Cortex of kidney (tissue), 1 donor: ENCODE results near the gene IGHMBP2.

Source experiments
- DNase-seq: peaks from one replicate; lab custom pipeline; 2025; lab: John Stamatoyannopoulos, UW

IGHMBP2 gene

GRCh38 chr11:68927280-68928135 lies 23.8 kb downstream of the IGHMBP2 start:
- DNase-seq: no peak

GRCh38 chr11:68928136-68928880 lies 24.6 kb downstream of the IGHMBP2 start:
- no peak for DNase-seq

- no peak for DNase-seq
Measured at GRCh38 chr11:68929135-68929534, 25.4 kb downstream of the IGHMBP2 start.

GRCh38 chr11:68929706-68930570 lies 26.2 kb downstream of the IGHMBP2 start:
- DNase-seq: no peak

GRCh38 chr11:68930991-68931855 lies 27.5 kb downstream of the IGHMBP2 start:
- no peak for DNase-seq

GRCh38 chr11:68931911-68932310 lies 28.2 kb downstream of the IGHMBP2 start:
- DNase-seq: no peak

GRCh38 chr11:68932358-68932757 lies 28.7 kb downstream of the IGHMBP2 start:
- DNase-seq: no peak

- DNase-seq: no peak
Measured at GRCh38 chr11:68932933-68933577, 29.4 kb downstream of the IGHMBP2 start.

- DNase-seq: no peak
Measured at GRCh38 chr11:68933605-68934320, 30.1 kb downstream of the IGHMBP2 start.

- no peak for DNase-seq
Measured at GRCh38 chr11:68934321-68934645, 30.6 kb downstream of the IGHMBP2 start.

- DNase-seq: no peak
Measured at GRCh38 chr11:68934666-68935065, 31.0 kb downstream of the IGHMBP2 start.

- no peak for DNase-seq
Measured at GRCh38 chr11:68935066-68935465, 31.4 kb downstream of the IGHMBP2 start.

GRCh38 chr11:68935516-68936357 lies 32.0 kb downstream of the IGHMBP2 start:
- DNase-seq: no peak

GRCh38 chr11:68936358-68936636 lies 32.6 kb downstream of the IGHMBP2 start:
- DNase-seq: no peak

GRCh38 chr11:68936676-68937620 lies 33.3 kb downstream of the IGHMBP2 start:
- DNase-seq: no peak

- DNase-seq: no peak
Measured at GRCh38 chr11:68938088-68938487, 34.4 kb downstream of the IGHMBP2 start.

- DNase-seq: no peak
Measured at GRCh38 chr11:68938816-68939582, 35.3 kb downstream of the IGHMBP2 start.
